Muscle of leg (tissue), 11 donors: ENCODE data around the gene OR10P1. TPM values are rescaled to one million over a fixed set of nuclear protein-coding genes. Genes with fewer than 3 reads are reported as not detected.
"Not testable (repeated sequence)": the region's sequence is repeated elsewhere in the genome, so short reads cannot be mapped to it uniquely, and the experiment has no call there.

Source experiments
- DNase-seq: peaks from one replicate; pipeline ENCODE4 v3.0.0; 2013
- H3K27ac ChIP-seq: one replicate; pipeline ENCODE4 v1.5.1; 2013; ENCODE audit warnings: mild to moderate bottlenecking, low read length, control low read depth
- H3K27me3 ChIP-seq: one replicate; pipeline ENCODE4 v1.6.1; 2013; ENCODE audit warnings: low read length; ENCODE audit not compliant: control insufficient read depth, insufficient read depth
- H3K36me3 ChIP-seq: one replicate; pipeline ENCODE4 v1.6.1; 2013; ENCODE audit warnings: low read length; ENCODE audit not compliant: control insufficient read depth, insufficient read depth
- H3K4me1 ChIP-seq: one replicate; pipeline ENCODE4 v1.6.1; 2013; ENCODE audit warnings: low read length; ENCODE audit not compliant: control insufficient read depth, insufficient read depth
- H3K4me3 ChIP-seq: one replicate; pipeline ENCODE4 v1.5.1; 2013; ENCODE audit warnings: low read length, control low read depth
- H3K9me3 ChIP-seq: replicated peaks from 2 replicates; pipeline ENCODE4 v1.6.1; 2013; ENCODE audit warnings: low read depth, low read length; ENCODE audit not compliant: control insufficient read depth
- WGBS: methylation state at CpG from one replicate; pipeline ENCODE4 v1.1.5; 2013; ENCODE audit warnings: missing lambda C conversion rate; ENCODE audit not compliant: insufficient coverage; 5-methylcytosine and 5-hydroxymethylcytosine counted together
- polyA plus RNA-seq, 8 donors: library from polyadenylated mRNA; unstranded; fragments of 120-200 nt; gene quantifications; one replicate each; pipeline versions ENCODE4 v1.2.1 to v1.2.3, GENCODE V29; 2013; ENCODE audit warnings: inconsistent platforms in 1 of 8, low replicate concordance in 1 of 8; ENCODE audit not compliant: insufficient read length in 8 of 8, insufficient read depth in 1 of 8
- total RNA-seq: library from RNA; stranded (reverse); fragments of 120-200 nt; gene quantifications from one replicate; pipeline ENCODE4 v1.2.4, GENCODE V29; 2013

OR10P1 gene
- total and polyA plus RNA-seq, 9 donors, result 0.34 TPM; not detected in 8

DNA sequence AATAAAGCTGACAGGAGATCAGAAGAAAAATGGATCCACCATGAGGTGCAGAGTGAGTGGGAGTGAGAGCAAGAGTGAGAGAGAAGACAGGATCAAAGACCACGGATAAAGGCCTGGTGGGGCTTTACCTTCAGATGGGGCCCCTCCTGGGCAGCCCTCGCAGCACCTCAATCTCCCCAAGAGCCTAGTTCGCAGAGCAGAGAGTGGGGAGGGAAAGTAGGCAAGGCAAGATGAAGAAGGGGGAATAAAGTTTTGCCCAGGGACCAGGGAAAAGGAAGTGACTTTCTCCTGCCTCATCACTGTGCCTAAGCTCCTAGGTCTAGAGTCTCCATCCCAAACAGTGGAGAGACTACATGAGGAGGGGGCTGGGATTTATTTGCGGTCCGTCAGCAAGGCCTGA lies 10.3 kb downstream of the OR10P1 start:
- peak overlapping the region; percentile 59 for H3K27ac ChIP-seq
- no peaks in the 10 kb centered on the region for H3K36me3 ChIP-seq
- H3K4me1 ChIP-seq, result peaks cover 17% of the 10 kb centered on the region
- DNase-seq, result no peak
- WGBS, result no CpG with 5 or more reads among the region's 5 CpGs
- no peak overlapping the region for H3K4me3 ChIP-seq
- H3K9me3 ChIP-seq, result no peaks in the 10 kb centered on the region
- no peaks in the 10 kb centered on the region for H3K27me3 ChIP-seq

DNA sequence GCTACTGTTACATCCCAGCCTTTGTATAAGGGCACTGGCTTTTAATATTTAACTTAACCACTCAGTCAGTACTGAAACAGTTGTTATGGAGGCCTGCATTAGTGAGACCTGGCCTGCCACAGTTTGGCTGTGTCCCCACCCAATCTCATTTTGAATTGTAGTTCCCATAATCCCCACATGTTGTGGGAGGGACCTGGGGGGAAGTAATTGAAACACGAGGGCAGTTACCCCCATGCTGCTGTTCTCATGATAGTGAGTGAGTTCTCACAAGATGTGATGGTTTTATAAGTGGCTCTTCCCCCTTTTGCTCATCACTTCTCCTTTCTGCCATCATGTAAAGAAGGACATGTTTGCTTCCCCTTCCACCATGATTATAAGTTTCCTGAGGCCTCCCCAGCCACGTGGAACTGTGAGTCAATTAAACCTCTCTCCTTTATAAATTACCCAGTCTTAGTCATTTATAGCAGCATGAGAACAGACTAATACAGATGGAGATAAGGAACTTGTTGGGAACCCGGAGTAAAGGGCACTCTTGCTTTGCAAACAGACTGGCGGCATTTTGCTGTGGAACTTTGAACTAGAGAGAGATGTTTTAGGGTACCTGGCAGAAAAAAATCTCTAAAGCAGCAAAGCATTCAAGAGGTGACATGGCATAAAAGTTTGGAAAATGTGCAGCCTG lies 14.1 kb downstream of the OR10P1 start:
- H3K4me3 ChIP-seq, H3K27ac ChIP-seq, H3K36me3 ChIP-seq, H3K27me3 ChIP-seq, DNase-seq, H3K9me3 ChIP-seq: not testable (repeated sequence)
- peaks cover 17% of the 10 kb centered on the region for H3K4me1 ChIP-seq
- 90% methylated on average over 2 of the region's 4 CpGs for WGBS

DNA sequence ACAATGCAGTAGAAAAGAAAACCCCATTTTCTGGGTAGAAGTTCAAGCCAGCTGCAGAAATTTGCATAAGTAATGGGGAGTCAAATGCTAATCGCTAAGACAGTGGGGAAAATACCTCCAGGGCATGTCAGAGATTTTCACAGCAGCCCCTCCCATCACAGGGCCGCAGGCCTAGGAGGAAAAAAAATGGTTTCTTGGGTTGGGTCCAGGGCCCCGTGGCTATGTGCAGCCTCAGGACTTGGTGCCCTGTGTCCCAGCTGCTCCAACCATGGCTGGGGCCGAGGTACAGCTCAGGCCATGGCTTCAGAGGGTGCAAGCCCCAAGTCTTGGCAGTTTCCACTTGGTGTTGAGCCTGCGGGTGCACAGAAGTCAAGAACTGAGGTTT lies 14.6 kb downstream of the OR10P1 start:
- no peak overlapping the region for H3K27ac ChIP-seq
- no peaks in the 10 kb centered on the region for H3K27me3 ChIP-seq
- no peaks in the 10 kb centered on the region for H3K9me3 ChIP-seq
- H3K4me3 ChIP-seq, result no peak overlapping the region
- no peak for DNase-seq
- no peaks in the 10 kb centered on the region for H3K36me3 ChIP-seq
- WGBS, result 74% methylated on average over 4 of the region's 5 CpGs
- H3K4me1 ChIP-seq, result peaks cover 14% of the 10 kb centered on the region

DNA sequence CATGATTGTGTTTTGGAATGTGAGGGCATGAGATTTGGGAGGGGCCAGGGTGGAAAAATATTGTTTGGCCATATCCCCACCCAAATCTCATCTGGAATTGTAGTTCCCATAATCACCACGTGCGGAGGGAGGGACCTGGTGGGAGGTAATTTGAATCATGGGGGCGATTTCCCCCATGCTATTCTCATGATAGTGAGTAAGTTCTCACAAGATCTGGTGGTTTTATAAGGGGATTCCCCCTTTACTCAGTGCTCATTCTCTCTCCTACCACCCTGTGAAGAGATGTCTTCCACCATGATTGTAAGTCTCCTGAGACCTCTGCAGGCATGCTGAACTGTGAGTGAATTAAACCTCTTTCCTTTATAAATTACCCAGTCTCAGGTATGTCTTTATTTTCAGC lies 15.7 kb downstream of the OR10P1 start:
- no peak overlapping the region for H3K4me3 ChIP-seq
- no peaks in the 10 kb centered on the region for H3K9me3 ChIP-seq
- H3K36me3 ChIP-seq, result no peaks in the 10 kb centered on the region
- no peak for DNase-seq
- peaks cover 3% of the 10 kb centered on the region for H3K4me1 ChIP-seq
- WGBS, result no CpG with 5 or more reads among the region's 3 CpGs
- H3K27ac ChIP-seq, result no peak overlapping the region
- H3K27me3 ChIP-seq, result no peaks in the 10 kb centered on the region

DNA sequence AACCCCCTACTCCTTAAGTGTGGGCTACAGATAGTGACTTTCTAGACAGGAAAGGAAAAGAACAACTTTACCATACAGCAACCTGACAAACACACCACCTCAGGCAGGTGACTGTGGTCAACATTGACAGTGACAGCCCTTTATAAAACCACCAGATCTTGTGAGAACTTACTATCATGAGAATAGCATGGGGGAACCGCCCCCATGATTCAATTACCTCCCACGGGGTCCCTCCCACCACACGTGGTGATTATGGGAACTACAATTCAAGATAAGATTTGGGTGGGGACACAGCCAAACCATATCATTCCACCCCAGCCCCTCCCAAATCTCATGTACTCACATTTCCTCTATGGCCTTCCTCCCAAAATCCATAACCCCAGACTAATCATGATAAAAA lies 16.3 kb downstream of the OR10P1 start:
- whole genome bisulfite sequencing, result no CpG with 5 or more reads among the region's 3 CpGs
- H3K36me3 ChIP-seq, result no peaks in the 10 kb centered on the region
- no peak overlapping the region for H3K4me3 ChIP-seq
- H3K4me1 ChIP-seq, result peaks cover 3% of the 10 kb centered on the region
- H3K9me3 ChIP-seq, result no peaks in the 10 kb centered on the region
- H3K27me3 ChIP-seq, result no peaks in the 10 kb centered on the region
- DNase-seq, result no peak
- H3K27ac ChIP-seq, result no peak overlapping the region

DNA sequence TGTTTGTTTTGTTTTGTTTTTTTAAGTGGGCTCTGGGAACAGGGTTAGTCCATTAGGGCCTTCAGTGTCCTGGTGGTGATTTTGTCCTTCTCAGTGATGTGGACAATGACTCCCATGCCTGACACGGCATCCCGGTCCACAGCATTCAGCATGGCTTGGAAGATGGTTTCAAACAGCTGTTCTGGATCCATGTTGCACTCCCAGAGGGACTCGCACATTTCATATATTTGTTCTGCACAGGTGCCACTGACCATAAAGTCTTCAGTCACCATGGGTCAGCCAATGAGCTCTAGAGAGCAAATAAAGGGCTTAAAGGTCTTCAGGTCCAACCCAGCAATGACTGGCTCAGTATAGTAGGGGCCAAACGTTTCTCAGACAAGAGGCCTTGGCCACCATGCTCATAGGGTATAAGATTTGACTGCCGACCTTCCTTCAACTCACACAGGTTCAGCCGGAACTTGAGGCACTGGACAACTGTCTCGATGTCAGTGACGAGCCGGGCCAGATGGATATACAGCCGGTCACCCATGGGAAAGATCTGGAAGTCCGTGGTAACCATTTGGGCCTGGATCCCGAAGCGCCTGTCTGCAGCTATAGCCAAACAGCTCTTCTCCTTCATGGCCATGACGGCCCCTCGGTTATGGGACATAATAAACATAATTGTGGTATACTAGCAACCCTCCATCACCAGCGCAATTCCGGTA lies 18.0 kb downstream of the OR10P1 start:
- 59% methylated on average over 11 of the region's 17 CpGs for WGBS
- H3K4me1 ChIP-seq, result peaks cover 3% of the 10 kb centered on the region
- H3K4me3 ChIP-seq, result no peak overlapping the region
- DNase-seq, result peak; percentile 76
- H3K27me3 ChIP-seq, result no peaks in the 10 kb centered on the region
- no peaks in the 10 kb centered on the region for H3K9me3 ChIP-seq
- peak overlapping the region; percentile 82 for H3K27ac ChIP-seq
- no peaks in the 10 kb centered on the region for H3K36me3 ChIP-seq

DNA sequence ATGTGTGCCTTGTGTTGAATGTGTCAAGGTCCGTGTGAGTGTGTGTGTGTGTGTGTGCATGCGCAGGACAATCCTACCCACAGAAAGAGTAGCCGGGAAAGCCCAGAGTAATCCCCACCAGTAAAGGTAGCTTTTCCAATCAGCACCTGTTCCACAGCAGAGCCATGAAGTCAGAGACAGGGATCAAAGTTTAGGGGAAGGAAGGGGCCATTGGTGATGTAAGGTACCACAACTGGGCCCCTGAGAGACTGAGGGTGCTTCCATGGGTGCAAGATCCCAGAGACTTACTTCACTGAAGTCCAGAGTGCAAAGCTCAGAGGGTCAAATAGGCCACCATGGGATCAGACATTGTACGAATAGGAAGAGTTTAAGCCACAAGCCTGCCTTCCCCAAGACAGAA lies 20.5 kb downstream of the OR10P1 start:
- WGBS, result no CpG with 5 or more reads among the region's 4 CpGs
- Histone ChIP-seq H3K27ac (no peak overlapping the region), H3K36me3 (no peaks in the 10 kb centered on the region)

DNA sequence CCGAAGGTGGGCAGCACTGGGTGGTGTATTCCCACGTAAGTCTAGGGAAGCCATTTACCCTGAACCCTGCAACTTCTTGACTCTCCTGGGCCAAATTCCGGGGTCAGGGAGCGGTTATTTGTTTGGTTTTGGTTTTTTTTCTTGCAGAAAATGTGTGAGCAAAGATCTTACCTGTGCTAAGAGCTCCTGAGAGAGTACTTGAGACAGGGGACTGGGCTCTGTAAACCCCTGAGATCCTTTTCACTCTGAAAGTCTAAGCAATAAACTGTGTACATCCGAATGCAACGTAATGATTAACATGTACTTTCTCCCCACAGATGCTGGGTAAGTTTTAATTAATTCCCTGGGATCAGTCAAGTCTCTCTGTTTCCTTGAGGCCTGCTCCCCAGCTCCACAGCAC lies 21.5 kb downstream of the OR10P1 start:
- H3K27ac ChIP-seq, result no peak overlapping the region
- 66% methylated on average over 4 of the region's 6 CpGs for WGBS
- H3K36me3 ChIP-seq, result no peaks in the 10 kb centered on the region
- H3K27me3 ChIP-seq, result no peaks in the 10 kb centered on the region
- no peak overlapping the region for H3K4me3 ChIP-seq
- no peak for DNase-seq
- H3K4me1 ChIP-seq, result peaks cover 3% of the 10 kb centered on the region
- H3K9me3 ChIP-seq, result no peaks in the 10 kb centered on the region

More for the DNA sequence above, 20.5 kb downstream of the OR10P1 start:
- no peaks in the 10 kb centered on the region for H3K27me3 ChIP-seq
- H3K9me3 ChIP-seq, result no peaks in the 10 kb centered on the region
- H3K4me3 ChIP-seq, result no peak overlapping the region
- DNase-seq, result no peak
- peaks cover 3% of the 10 kb centered on the region for H3K4me1 ChIP-seq

DNA sequence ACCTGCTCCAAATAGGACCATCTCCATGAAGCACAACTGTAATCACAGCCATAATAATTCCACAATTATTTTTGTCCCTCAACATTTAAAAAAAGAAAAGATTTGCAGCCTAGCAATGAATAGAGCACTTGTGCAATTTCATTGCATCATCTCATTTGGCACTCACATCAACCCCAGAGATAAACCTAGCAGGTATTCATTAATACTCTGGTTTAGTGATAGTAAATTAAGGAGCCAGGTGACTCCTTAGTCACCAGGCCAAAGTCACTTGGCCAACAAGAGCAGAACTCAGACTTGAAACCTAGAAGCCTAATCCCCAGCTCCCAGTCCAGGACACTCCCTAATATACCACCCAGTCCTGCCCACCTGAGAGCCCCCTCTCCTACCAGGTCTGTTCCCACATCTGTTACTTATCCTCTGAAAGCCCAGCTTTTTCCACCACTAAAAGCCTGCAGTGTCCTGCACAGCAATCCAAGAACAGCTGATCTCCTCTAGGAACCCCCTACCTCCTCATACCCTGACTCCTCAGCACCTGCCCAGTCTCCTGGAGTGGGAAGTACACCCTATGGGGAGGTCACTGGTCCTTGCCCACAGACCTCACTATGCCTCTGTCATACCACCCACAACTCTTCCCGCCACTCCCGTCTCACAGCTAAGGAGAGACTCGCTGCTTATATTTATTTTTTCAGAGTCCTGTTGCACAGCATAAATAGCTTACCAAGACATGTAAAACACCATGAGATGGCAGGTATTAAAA lies 22.1 kb downstream of the OR10P1 start:
- Histone ChIP-seq H3K27ac (no peak overlapping the region), H3K27me3 (no peaks in the 10 kb centered on the region), H3K4me3 (no peak overlapping the region), H3K9me3 (no peaks in the 10 kb centered on the region), H3K36me3 (no peaks in the 10 kb centered on the region), H3K4me1 (peaks cover 3% of the 10 kb centered on the region)
- no CpG with 5 or more reads among the region's 3 CpGs for WGBS
- no peak for DNase-seq
